ENCODE results near the gene WWC1.

WWC1 gene

DNA sequence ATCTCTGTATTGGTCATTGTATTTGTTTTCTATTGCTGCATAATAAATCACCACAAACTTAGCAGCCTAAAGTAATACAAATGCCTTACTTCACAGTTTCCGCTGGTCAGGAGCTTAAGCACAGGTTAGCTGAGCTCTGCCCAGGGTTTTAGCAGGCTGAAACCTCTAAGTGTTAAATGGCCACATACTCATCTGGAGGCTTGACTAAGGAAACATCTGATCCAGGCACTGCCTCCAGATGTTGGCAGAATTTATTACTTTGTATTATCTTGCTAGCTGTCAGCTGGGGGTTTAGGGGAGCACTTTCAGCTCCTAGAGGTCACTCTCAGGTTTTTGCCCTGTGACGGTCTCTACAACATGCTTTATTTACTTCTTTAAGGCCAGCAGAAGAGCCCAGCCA, 171.6 kb downstream of the WWC1 start:
- no peak for DNase-seq (ENCODE audit: low spot score)
- TF ChIP-seq, protein P1, sequence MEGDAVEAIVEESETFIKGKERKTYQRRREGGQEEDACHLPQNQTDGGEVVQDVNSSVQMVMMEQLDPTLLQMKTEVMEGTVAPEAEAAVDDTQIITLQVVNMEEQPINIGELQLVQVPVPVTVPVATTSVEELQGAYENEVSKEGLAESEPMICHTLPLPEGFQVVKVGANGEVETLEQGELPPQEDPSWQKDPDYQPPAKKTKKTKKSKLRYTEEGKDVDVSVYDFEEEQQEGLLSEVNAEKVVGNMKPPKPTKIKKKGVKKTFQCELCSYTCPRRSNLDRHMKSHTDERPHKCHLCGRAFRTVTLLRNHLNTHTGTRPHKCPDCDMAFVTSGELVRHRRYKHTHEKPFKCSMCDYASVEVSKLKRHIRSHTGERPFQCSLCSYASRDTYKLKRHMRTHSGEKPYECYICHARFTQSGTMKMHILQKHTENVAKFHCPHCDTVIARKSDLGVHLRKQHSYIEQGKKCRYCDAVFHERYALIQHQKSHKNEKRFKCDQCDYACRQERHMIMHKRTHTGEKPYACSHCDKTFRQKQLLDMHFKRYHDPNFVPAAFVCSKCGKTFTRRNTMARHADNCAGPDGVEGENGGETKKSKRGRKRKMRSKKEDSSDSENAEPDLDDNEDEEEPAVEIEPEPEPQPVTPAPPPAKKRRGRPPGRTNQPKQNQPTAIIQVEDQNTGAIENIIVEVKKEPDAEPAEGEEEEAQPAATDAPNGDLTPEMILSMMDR (conservative IDR thresholded peaks at IDR 0.05; ENCODE audit: low read depth): no peak
- ChIA-PET POLR2A (ENCODE audit: low non-redundant PET) (interaction anchor here (0.7 kb wide), 1 partner anchor 33 kb away, joined by 3 read pairs; no protein-coding TSS in a partner anchor), CTCF (interaction anchor here (0.6 to 0.8 kb wide), 2 partner anchors 15 to 420 kb away, joined by 3 to 5 read pairs; no protein-coding TSS in a partner anchor)
- no peak overlapping the region for H3K27ac ChIP-seq

GRCh38 chr5:168464214-168464613, 172.8 kb downstream of the WWC1 start:
- no peak for DNase-seq (ENCODE audit: low spot score)
- TF ChIP-seq, protein P1 (conservative IDR thresholded peaks at IDR 0.05; ENCODE audit: low read depth): no peak
- POLR2A ChIA-PET (ENCODE audit: low non-redundant PET): no interaction called here
- CTCF ChIA-PET: interaction anchor here (0.6 to 0.9 kb wide), 2 partner anchors 20 to 58 kb away, joined by 3 read pairs; no protein-coding TSS in a partner anchor
- no peak overlapping the region for H3K27ac ChIP-seq

DNA sequence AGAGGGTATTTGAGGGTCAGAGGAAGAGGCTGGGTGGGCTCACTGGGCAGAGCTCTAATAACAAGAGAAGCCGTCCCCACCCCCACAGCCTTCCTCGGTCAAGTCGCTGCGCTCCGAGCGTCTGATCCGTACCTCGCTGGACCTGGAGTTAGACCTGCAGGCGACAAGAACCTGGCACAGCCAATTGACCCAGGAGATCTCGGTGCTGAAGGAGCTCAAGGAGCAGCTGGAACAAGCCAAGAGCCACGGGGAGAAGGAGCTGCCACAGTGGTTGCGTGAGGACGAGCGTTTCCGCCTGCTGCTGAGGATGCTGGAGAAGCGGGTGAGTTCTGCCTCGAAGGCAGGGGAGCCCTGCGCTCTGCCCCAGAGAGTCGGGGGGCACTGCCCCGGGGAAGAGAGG, 173.2 kb downstream of the WWC1 start:
- DNase-seq (ENCODE audit: low spot score): no peak

DNA sequence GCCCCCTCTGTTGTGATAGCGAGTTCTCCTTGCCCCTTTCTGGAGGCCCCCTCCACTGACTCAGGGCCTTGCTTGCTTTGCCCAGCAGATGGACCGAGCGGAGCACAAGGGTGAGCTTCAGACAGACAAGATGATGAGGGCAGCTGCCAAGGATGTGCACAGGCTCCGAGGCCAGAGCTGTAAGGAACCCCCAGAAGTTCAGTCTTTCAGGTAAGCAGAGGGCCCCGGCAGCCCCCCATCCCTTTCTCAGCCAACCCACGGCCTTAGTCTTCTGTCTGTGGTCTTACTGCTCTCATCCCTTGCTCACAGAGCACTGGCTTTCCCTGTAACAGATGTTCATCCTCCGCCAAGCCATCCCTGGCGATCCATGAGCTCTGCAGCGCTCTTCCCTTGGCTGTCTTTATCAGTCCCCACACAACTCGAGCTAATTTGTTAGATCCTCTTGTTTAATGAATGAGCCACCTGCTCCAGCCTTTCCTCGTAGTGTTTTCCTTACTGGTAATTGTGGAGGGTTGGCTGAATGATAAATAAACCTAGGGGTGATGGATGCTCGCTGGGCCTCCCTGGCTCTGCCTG, 176.4 kb downstream of the WWC1 start:
- POLR2A ChIA-PET (ENCODE audit: low non-redundant PET): no interaction called here
- CTCF ChIA-PET: no interaction called here
- no peak overlapping the region for H3K27ac ChIP-seq
- TF ChIP-seq, protein P1 (conservative IDR thresholded peaks at IDR 0.05; ENCODE audit: low read depth): no peak
- no peak for DNase-seq (ENCODE audit: low spot score)

More for the DNA sequence above, 173.2 kb downstream of the WWC1 start:
- TF ChIP-seq, protein P1 (conservative IDR thresholded peaks at IDR 0.05; ENCODE audit: low read depth): no peak
- no peak overlapping the region for H3K27ac ChIP-seq
- ChIA-PET POLR2A (ENCODE audit: low non-redundant PET) (no interaction called here), CTCF (interaction anchor here (0.5 to 0.9 kb wide), 4 partner anchors 20 to 549 kb away, joined by 3 read pairs; no protein-coding TSS in a partner anchor)

DNA sequence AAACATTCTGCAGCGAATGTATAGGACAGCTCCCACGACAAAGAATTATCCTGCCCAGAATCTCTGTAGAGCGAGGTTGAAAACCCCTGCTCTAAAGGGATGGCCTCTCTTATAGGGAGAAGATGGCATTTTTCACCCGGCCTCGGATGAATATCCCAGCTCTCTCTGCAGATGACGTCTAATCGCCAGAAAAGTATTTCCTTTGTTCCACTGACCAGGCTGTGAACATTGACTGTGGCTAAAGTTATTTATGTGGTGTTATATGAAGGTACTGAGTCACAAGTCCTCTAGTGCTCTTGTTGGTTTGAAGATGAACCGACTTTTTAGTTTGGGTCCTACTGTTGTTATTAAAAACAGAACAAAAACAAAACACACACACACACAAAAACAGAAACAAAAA, 177.4 kb downstream of the WWC1 start:
- DNase-seq (ENCODE audit: low spot score): no peak
- H3K27ac ChIP-seq: no peak overlapping the region
- TF ChIP-seq, protein P1 (conservative IDR thresholded peaks at IDR 0.05; ENCODE audit: low read depth): no peak
- POLR2A ChIA-PET (ENCODE audit: low non-redundant PET): no interaction called here
- CTCF ChIA-PET: interaction anchor here (0.6 kb wide), 1 partner anchor 333 kb away, joined by 3 read pairs; no protein-coding TSS in a partner anchor

DNA sequence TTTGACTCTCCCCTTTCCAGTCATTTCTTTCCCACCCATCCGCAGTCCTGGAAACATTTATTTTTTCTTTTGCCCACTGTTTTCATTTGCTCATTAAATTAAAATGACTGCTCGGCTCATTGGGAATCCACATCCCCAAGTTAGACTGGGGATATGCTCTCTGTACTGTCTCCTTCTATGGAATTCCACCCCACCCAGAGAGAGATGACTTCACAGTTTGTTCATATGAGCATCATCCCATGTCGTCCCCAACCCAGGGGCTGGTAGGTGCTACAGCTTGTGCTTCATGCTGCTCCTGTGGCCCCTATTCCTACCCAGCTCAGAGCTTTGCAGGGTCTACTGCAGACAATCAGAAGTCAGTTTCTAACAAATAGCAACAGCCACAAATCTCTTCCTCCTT, 178.4 kb downstream of the WWC1 start:
- H3K27ac ChIP-seq: no peak overlapping the region
- POLR2A ChIA-PET (ENCODE audit: low non-redundant PET): no interaction called here
- TF ChIP-seq, protein P1 (conservative IDR thresholded peaks at IDR 0.05; ENCODE audit: low read depth): no peak
- DNase-seq (ENCODE audit: low spot score): no peak
- CTCF ChIA-PET: no interaction called here
